Liver (tissue), 9 donors: ENCODE data around the gene CATSPERZ. TPM values are rescaled to one million over a fixed set of nuclear protein-coding genes. Genes with fewer than 3 reads are reported as not detected.
"Not testable (repeated sequence)": the region's sequence is repeated elsewhere in the genome, so short reads cannot be mapped to it uniquely, and the experiment has no call there.

Experiments
- DNase-seq: peaks from one replicate; pipeline ENCODE4 v3.0.0-alpha.2; 2017; ENCODE audit warnings: low spot score
- H3K27ac ChIP-seq, 2 donors: one replicate each; pipeline ENCODE4 v1.7.0; 2013; ENCODE audit warnings: inconsistent platforms in 2 of 2, low read length in 2 of 2, control low read depth in 1 of 2, low read depth in 1 of 2, mild to moderate bottlenecking in 1 of 2
- H3K27me3 ChIP-seq, 4 donors: one replicate each; pipeline versions ENCODE4 v1.6.1 to v1.7.0; 2013; ENCODE audit warnings: low read length in 3 of 4, inconsistent platforms in 1 of 4, mild to moderate bottlenecking in 1 of 4, moderate library complexity in 1 of 4; ENCODE audit not compliant: control insufficient read depth in 4 of 4, insufficient read depth in 4 of 4
- H3K36me3 ChIP-seq, 4 donors: one replicate each; pipeline versions ENCODE4 v1.6.1 to v1.7.0; 2013; ENCODE audit warnings: low read length in 3 of 4, mild to moderate bottlenecking in 3 of 4, low read depth in 1 of 4, moderate library complexity in 1 of 4; ENCODE audit not compliant: control insufficient read depth in 4 of 4, insufficient read depth in 3 of 4
- H3K4me1 ChIP-seq, 4 donors: one replicate each; pipeline versions ENCODE4 v1.6.1 to v1.7.0; 2013; ENCODE audit warnings: low read length in 3 of 4, mild to moderate bottlenecking in 3 of 4, moderate library complexity in 1 of 4; ENCODE audit not compliant: control insufficient read depth in 4 of 4, insufficient read depth in 4 of 4
- H3K4me3 ChIP-seq, 3 donors: one replicate each; pipeline versions ENCODE4 v1.6.1 to v1.7.0; 2013; ENCODE audit warnings: low read length in 3 of 3, control low read depth in 1 of 3, low read depth in 1 of 3, mild to moderate bottlenecking in 1 of 3
- H3K9ac ChIP-seq, 2 donors: one replicate each; pipeline ENCODE4 v1.7.0; 2013; ENCODE audit warnings: low read length in 2 of 2, mild to moderate bottlenecking in 2 of 2, moderate library complexity in 2 of 2, control low read depth in 1 of 2, low read depth in 1 of 2
- H3K9me3 ChIP-seq, 4 donors: one replicate each; pipeline versions ENCODE4 v1.6.1 to v1.7.0; 2013; ENCODE audit warnings: low read length in 3 of 4; ENCODE audit not compliant: control insufficient read depth in 4 of 4
- ATF3 ChIP-seq: IDR thresholded peaks from 2 replicates; pipeline ENCODE4 v1.6.1; 2016; ENCODE audit warnings: antibody characterized with exemption
- CTCF ChIP-seq: fragments of 150-350 bp; IDR thresholded peaks from 2 replicates; pipeline ENCODE4 v1.5.1; 2017; ENCODE audit warnings: improper control_type of control experiment, low read depth, low read length; ENCODE audit not compliant: missing input control
- EGR1 ChIP-seq, 2 donors: IDR thresholded peaks; 2 replicates each; pipeline ENCODE4 v1.6.1; 2016 to 2018; ENCODE audit warnings: antibody characterized with exemption in 2 of 2, low read depth in 2 of 2
- FOXA1 ChIP-seq: IDR thresholded peaks from 2 replicates; pipeline ENCODE4 v1.6.1; 2016; ENCODE audit warnings: antibody characterized with exemption
- FOXA2 ChIP-seq: IDR thresholded peaks from 2 replicates; pipeline ENCODE4 v1.6.1; 2016; ENCODE audit warnings: antibody characterized with exemption
- GABPA ChIP-seq, 2 donors: IDR thresholded peaks in 1 of 2; conservative IDR thresholded peaks in 1 of 2; 2 replicates each; pipeline ENCODE4 v1.6.1; 2016; ENCODE audit warnings: antibody characterized with exemption in 2 of 2, mild to moderate bottlenecking in 1 of 2, moderate library complexity in 1 of 2
- HNF4A ChIP-seq, 2 donors: conservative IDR thresholded peaks; 2 replicates each; pipeline ENCODE4 v1.6.1; 2016; ENCODE audit warnings: antibody characterized with exemption in 2 of 2, mild to moderate bottlenecking in 2 of 2
- HNF4G ChIP-seq: IDR thresholded peaks from 2 replicates; pipeline ENCODE4 v1.6.1; 2016; ENCODE audit warnings: antibody characterized with exemption
- JUND ChIP-seq, 2 donors: IDR thresholded peaks; 2 replicates each; pipeline ENCODE4 v1.6.1; 2016; ENCODE audit warnings: antibody characterized with exemption in 2 of 2
- MAX ChIP-seq: IDR thresholded peaks from 2 replicates; pipeline ENCODE4 v1.6.1; 2016; ENCODE audit warnings: antibody characterized with exemption
- NR2F2 ChIP-seq: IDR thresholded peaks from 2 replicates; pipeline ENCODE4 v1.6.1; 2016; ENCODE audit warnings: antibody characterized with exemption
- RAD21 ChIP-seq, 2 donors: IDR thresholded peaks; 2 replicates each; pipeline ENCODE4 v1.6.1; 2016; ENCODE audit warnings: antibody characterized with exemption in 2 of 2, mild to moderate bottlenecking in 2 of 2
- REST ChIP-seq: IDR thresholded peaks from 2 replicates; pipeline ENCODE4 v1.6.1; 2016; ENCODE audit warnings: antibody characterized with exemption, mild to moderate bottlenecking
- RXRA ChIP-seq, 2 donors: IDR thresholded peaks; 2 replicates each; pipeline ENCODE4 v1.6.1; 2017 to 2018; ENCODE audit warnings: antibody characterized with exemption in 2 of 2, mild to moderate bottlenecking in 1 of 2
- SP1 ChIP-seq: IDR thresholded peaks from 2 replicates; pipeline ENCODE4 v1.6.1; 2018; ENCODE audit warnings: antibody characterized with exemption, mild to moderate bottlenecking
- TAF1 ChIP-seq: conservative IDR thresholded peaks from 2 replicates; pipeline ENCODE4 v1.6.1; 2016; ENCODE audit warnings: antibody characterized with exemption, mild to moderate bottlenecking
- ZBTB33 ChIP-seq: IDR thresholded peaks from 2 replicates; pipeline ENCODE4 v1.6.1; 2016; ENCODE audit warnings: antibody characterized with exemption
- WGBS: extraction: QIAGEN DNeasy Blood & Tissue Kit; methylation state at CpG from one replicate; pipeline ENCODE4 v1.1.7; 2013; 5-methylcytosine and 5-hydroxymethylcytosine counted together
- polyA plus RNA-seq, 2 donors: library from polyadenylated mRNA; stranded (reverse) in 1 of 2; unstranded in 1 of 2; fragments of 200-250 nt in 1 of 2; fragments of >200 nt in 1 of 2; fragmentation: Nextera tagmentation in 1 of 2; extraction: Ambion mirVana in 1 of 2; gene quantifications; one replicate each; pipeline versions ENCODE4 v1.2.1 to v1.2.3, GENCODE V29; 2013 to 2015
- total RNA-seq, 2 donors: library from RNA; depleted of rRNA; stranded (reverse); fragments of >200 nt; gene quantifications; one replicate each; pipeline ENCODE4 v1.2.3, GENCODE V29; 2014
- donor health status: healthy.
- donor health status: healthy.
- donor health status: healthy.
- donor health status: healthy.
- donor health status: healthy.

Gene CATSPERZ
- total and polyA plus RNA-seq, 4 donors = 0.42 TPM; not detected in 3

- WGBS = 40% methylated on average over 15 of the region's 15 CpGs
- peak overlapping the region; percentile 94 to 98 for H3K27ac ChIP-seq
- H3K9ac ChIP-seq = peak overlapping the region; percentile 52 to 87
Observed at GRCh38 chr11:64306876-64307622, 6.9 kb downstream of the CATSPERZ start.

GRCh38 chr11:64307795-64308194 lies 7.6 kb downstream of the CATSPERZ start:
- Histone ChIP-seq H3K4me3 (peak overlapping the region in 1 of 3 donors; percentile 42), H3K4me1 (peaks cover 5 to 48% (median 36%) of the 10 kb centered on the region in 4 donors), H3K9ac (peak overlapping the region in 1 of 2 donors; percentile 87)
- 89% methylated on average over 5 of the region's 5 CpGs for WGBS
- H3K9me3 ChIP-seq, H3K36me3 ChIP-seq, H3K27me3 ChIP-seq, H3K27ac ChIP-seq, DNase-seq: not testable (repeated sequence)
- TF ChIP-seq HNF4A (conservative IDR thresholded peaks at IDR 0.05) = peak; percentile 52 to 72

More at GRCh38 chr11:64306876-64307622, 6.9 kb downstream of the CATSPERZ start:
- Histone ChIP-seq H3K9me3 (no peaks in the 10 kb centered on the region), H3K4me1 (peaks cover 5 to 46% (median 32%) of the 10 kb centered on the region in 4 donors), H3K27me3 (no peaks in the 10 kb centered on the region), H3K4me3 (peak overlapping the region; percentile 76 to 90 (median 85)), H3K36me3 (no peaks in the 10 kb centered on the region)
- peak; percentile 48 for TF ChIP-seq MAX
- peak in 1 of 2 donors; percentile 16 for TF ChIP-seq EGR1 (IDR thresholded peaks at IDR 0.05; ENCODE audit: low read depth in 2 of 2)
- TF ChIP-seq HNF4G = peak; percentile 78
- TF ChIP-seq RAD21 (IDR thresholded peaks at IDR 0.05) = peak in 1 of 2 donors; percentile 31
- peak in 1 of 2 donors; percentile 71 for TF ChIP-seq GABPA (IDR thresholded peaks at IDR 0.05 in 1 of 2, conservative IDR thresholded peaks at IDR 0.05 in 1 of 2)
- TF ChIP-seq NR2F2 = no peak
- peak in 1 of 2 donors; percentile 28 for TF ChIP-seq JUND (IDR thresholded peaks at IDR 0.05)
- TF ChIP-seq FOXA1 = no peak
- peak; percentile 42 to 71 for TF ChIP-seq RXRA (IDR thresholded peaks at IDR 0.05)
- TF ChIP-seq SP1 = peak; percentile 64
- TF ChIP-seq ZBTB33 = no peak
- peak; percentile 86 for TF ChIP-seq HNF4A (conservative IDR thresholded peaks at IDR 0.05)
- peak; percentile 65 for DNase-seq

GRCh38 chr11:64312947-64313346 lies 12.8 kb downstream of the CATSPERZ start:
- 94% methylated on average over 10 of the region's 10 CpGs for WGBS
- H3K4me1 ChIP-seq = peaks cover 1 to 54% (median 39%) of the 10 kb centered on the region in 4 donors
- no peak overlapping the region for H3K9ac ChIP-seq
- DNase-seq = no peak
- H3K27ac ChIP-seq = no peak overlapping the region
- peaks cover 4 to 26% (median 9%) of the 10 kb centered on the region in 4 donors for H3K36me3 ChIP-seq
- H3K4me3 ChIP-seq = no peak overlapping the region
- H3K9me3 ChIP-seq = no peaks in the 10 kb centered on the region
- no peaks in the 10 kb centered on the region for H3K27me3 ChIP-seq
- TF ChIP-seq TAF1 (no peak), HNF4G (no peak), SP1 (no peak), HNF4A (conservative IDR thresholded peaks at IDR 0.05) (no peak), RXRA (IDR thresholded peaks at IDR 0.05) (no peak), RAD21 (IDR thresholded peaks at IDR 0.05) (no peak), EGR1 (IDR thresholded peaks at IDR 0.05; ENCODE audit: low read depth in 2 of 2) (no peak), GABPA (IDR thresholded peaks at IDR 0.05 in 1 of 2, conservative IDR thresholded peaks at IDR 0.05 in 1 of 2) (no peak), FOXA1 (no peak), CTCF (no peak), MAX (no peak), REST (no peak), FOXA2 (no peak), ATF3 (no peak), NR2F2 (no peak)
